ENCODE results near the gene CASS4.

The CASS4 gene

GRCh38 chr20:56443654-56444540 is 31.8 kb downstream of the CASS4 start:
- H3K27me3 ChIP-seq (ENCODE audit: control insufficient read depth, insufficient read depth, low read length), result no peaks in the 10 kb centered on the region
- no CpG with 5 or more reads among the region's 27 CpGs for WGBS (ENCODE audit: insufficient coverage, insufficient read length)
- no peak overlapping the region for H3K4me3 ChIP-seq (ENCODE audit: low read length)
- no peaks in the 10 kb centered on the region; the same call in 1 of the 2 replicates for H3K4me1 ChIP-seq (ENCODE audit: control insufficient read depth, insufficient read depth, low read length)
- DNase-seq (ENCODE audit: low read depth, low spot score), result no peak
- H3K9me3 ChIP-seq (ENCODE audit: control insufficient read depth, insufficient read depth, low read length), result no peaks in the 10 kb centered on the region
- H3K27ac ChIP-seq (ENCODE audit: low read length), result no peak overlapping the region
- no peaks in the 10 kb centered on the region for H3K36me3 ChIP-seq (ENCODE audit: control insufficient read depth, insufficient read depth, low read length)

GRCh38 chr20:56445130-56445529 is 33.1 kb downstream of the CASS4 start:
- H3K4me1 ChIP-seq (ENCODE audit: control insufficient read depth, insufficient read depth, low read length), result no peaks in the 10 kb centered on the region; the same call in 1 of the 2 replicates

GRCh38 chr20:56445540-56445939 is 33.5 kb downstream of the CASS4 start:
- no peaks in the 10 kb centered on the region for H3K27me3 ChIP-seq (ENCODE audit: control insufficient read depth, insufficient read depth, low read length)
- no peaks in the 10 kb centered on the region for H3K36me3 ChIP-seq (ENCODE audit: control insufficient read depth, insufficient read depth, low read length)
- no peak for DNase-seq (ENCODE audit: low read depth, low spot score)
- no CpG with 5 or more reads among the region's 16 CpGs for WGBS (ENCODE audit: insufficient coverage, insufficient read length)
- no peak overlapping the region for H3K4me3 ChIP-seq (ENCODE audit: low read length)
- no peaks in the 10 kb centered on the region for H3K9me3 ChIP-seq (ENCODE audit: control insufficient read depth, insufficient read depth, low read length)
- no peak overlapping the region for H3K27ac ChIP-seq (ENCODE audit: low read length)
- no peaks in the 10 kb centered on the region; the same call in 1 of the 2 replicates for H3K4me1 ChIP-seq (ENCODE audit: control insufficient read depth, insufficient read depth, low read length)

More at GRCh38 chr20:56445130-56445529, 33.1 kb downstream of the CASS4 start:
- H3K27me3 ChIP-seq (ENCODE audit: control insufficient read depth, insufficient read depth, low read length), result no peaks in the 10 kb centered on the region
- 100% methylated on average over 1 of the region's 3 CpGs for whole genome bisulfite sequencing (ENCODE audit: insufficient coverage, insufficient read length)
- H3K36me3 ChIP-seq (ENCODE audit: control insufficient read depth, insufficient read depth, low read length), result no peaks in the 10 kb centered on the region
- H3K4me3 ChIP-seq (ENCODE audit: low read length), result no peak overlapping the region
- DNase-seq (ENCODE audit: low read depth, low spot score), result no peak
- no peak overlapping the region for H3K27ac ChIP-seq (ENCODE audit: low read length)
- no peaks in the 10 kb centered on the region for H3K9me3 ChIP-seq (ENCODE audit: control insufficient read depth, insufficient read depth, low read length)

- Histone ChIP-seq H3K27me3 (ENCODE audit: control insufficient read depth, insufficient read depth, low read length) (no peaks in the 10 kb centered on the region), H3K4me1 (ENCODE audit: control insufficient read depth, insufficient read depth, low read length) (no peaks in the 10 kb centered on the region; the same call in 1 of the 2 replicates), H3K4me3 (ENCODE audit: low read length) (no peak overlapping the region), H3K27ac (ENCODE audit: low read length) (no peak overlapping the region), H3K9me3 (ENCODE audit: control insufficient read depth, insufficient read depth, low read length) (no peaks in the 10 kb centered on the region), H3K36me3 (ENCODE audit: control insufficient read depth, insufficient read depth, low read length) (no peaks in the 10 kb centered on the region)
- no peak for DNase-seq (ENCODE audit: low read depth, low spot score)
Measured at GRCh38 chr20:56447227-56447626, 35.2 kb downstream of the CASS4 start.

GRCh38 chr20:56449459-56449858 is 37.4 kb downstream of the CASS4 start:
- Histone ChIP-seq H3K4me3 (ENCODE audit: low read length) (no peak overlapping the region), H3K36me3 (ENCODE audit: control insufficient read depth, insufficient read depth, low read length) (no peaks in the 10 kb centered on the region), H3K27me3 (ENCODE audit: control insufficient read depth, insufficient read depth, low read length) (no peaks in the 10 kb centered on the region), H3K27ac (ENCODE audit: low read length) (no peak overlapping the region), H3K9me3 (ENCODE audit: control insufficient read depth, insufficient read depth, low read length) (no peaks in the 10 kb centered on the region), H3K4me1 (ENCODE audit: control insufficient read depth, insufficient read depth, low read length) (no peaks in the 10 kb centered on the region; the same call in 1 of the 2 replicates)
- no CpG with 5 or more reads among the region's 5 CpGs for WGBS (ENCODE audit: insufficient coverage, insufficient read length)
- no peak for DNase-seq (ENCODE audit: low read depth, low spot score)

GRCh38 chr20:56451056-56451765 is 39.2 kb downstream of the CASS4 start:
- DNase-seq (ENCODE audit: low read depth, low spot score), result no peak
- no CpG with 5 or more reads among the region's 13 CpGs for WGBS (ENCODE audit: insufficient coverage, insufficient read length)
- H3K27me3 ChIP-seq (ENCODE audit: control insufficient read depth, insufficient read depth, low read length), result no peaks in the 10 kb centered on the region

GRCh38 chr20:56453352-56453751 is 41.3 kb downstream of the CASS4 start:
- DNase-seq (ENCODE audit: low read depth, low spot score), result no peak
- H3K4me3 ChIP-seq (ENCODE audit: low read length), result no peak overlapping the region
- no CpG with 5 or more reads among the region's 5 CpGs for WGBS (ENCODE audit: insufficient coverage, insufficient read length)
- H3K27ac ChIP-seq (ENCODE audit: low read length), result no peak overlapping the region
- no peaks in the 10 kb centered on the region for H3K9me3 ChIP-seq (ENCODE audit: control insufficient read depth, insufficient read depth, low read length)
- no peaks in the 10 kb centered on the region for H3K4me1 ChIP-seq (ENCODE audit: control insufficient read depth, insufficient read depth, low read length)
- no peaks in the 10 kb centered on the region for H3K36me3 ChIP-seq (ENCODE audit: control insufficient read depth, insufficient read depth, low read length)
- no peaks in the 10 kb centered on the region; the same call in 1 of the 2 replicates for H3K27me3 ChIP-seq (ENCODE audit: control insufficient read depth, insufficient read depth, low read length)

More at GRCh38 chr20:56451056-56451765, 39.2 kb downstream of the CASS4 start:
- H3K36me3 ChIP-seq (ENCODE audit: control insufficient read depth, insufficient read depth, low read length), result no peaks in the 10 kb centered on the region
- no peaks in the 10 kb centered on the region for H3K9me3 ChIP-seq (ENCODE audit: control insufficient read depth, insufficient read depth, low read length)
- no peak overlapping the region for H3K27ac ChIP-seq (ENCODE audit: low read length)
- no peaks in the 10 kb centered on the region; the same call in 1 of the 2 replicates for H3K4me1 ChIP-seq (ENCODE audit: control insufficient read depth, insufficient read depth, low read length)
- H3K4me3 ChIP-seq (ENCODE audit: low read length), result no peak overlapping the region

DNA sequence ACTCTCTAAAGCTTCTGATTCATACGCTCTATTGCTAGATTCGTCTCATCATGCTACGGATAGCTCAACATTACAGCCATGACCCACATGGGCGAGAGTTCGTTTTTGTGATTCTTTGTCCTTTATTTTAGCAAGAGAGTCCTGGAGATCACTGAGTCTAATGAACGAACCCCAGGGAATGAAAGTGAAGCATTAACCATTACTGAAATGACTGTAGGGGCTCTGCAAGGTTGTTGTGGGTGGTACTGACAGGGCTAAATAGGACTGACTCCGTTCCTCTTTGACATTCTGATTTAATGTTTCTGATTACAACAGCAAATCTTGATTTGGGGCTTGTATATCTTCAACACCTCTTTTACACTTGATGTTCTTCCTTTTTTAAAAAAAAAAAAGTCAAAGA is 42.7 kb downstream of the CASS4 start:
- Histone ChIP-seq H3K9me3 (ENCODE audit: control insufficient read depth, insufficient read depth, low read length) (no peaks in the 10 kb centered on the region), H3K4me3 (ENCODE audit: low read length) (no peak overlapping the region), H3K27ac (ENCODE audit: low read length) (no peak overlapping the region), H3K36me3 (ENCODE audit: control insufficient read depth, insufficient read depth, low read length) (no peaks in the 10 kb centered on the region), H3K4me1 (ENCODE audit: control insufficient read depth, insufficient read depth, low read length) (no peaks in the 10 kb centered on the region), H3K27me3 (ENCODE audit: control insufficient read depth, insufficient read depth, low read length) (no peaks in the 10 kb centered on the region; the same call in 1 of the 2 replicates)
- no peak for DNase-seq (ENCODE audit: low read depth, low spot score)
- no CpG with 5 or more reads among the region's 7 CpGs for WGBS (ENCODE audit: insufficient coverage, insufficient read length)

DNA sequence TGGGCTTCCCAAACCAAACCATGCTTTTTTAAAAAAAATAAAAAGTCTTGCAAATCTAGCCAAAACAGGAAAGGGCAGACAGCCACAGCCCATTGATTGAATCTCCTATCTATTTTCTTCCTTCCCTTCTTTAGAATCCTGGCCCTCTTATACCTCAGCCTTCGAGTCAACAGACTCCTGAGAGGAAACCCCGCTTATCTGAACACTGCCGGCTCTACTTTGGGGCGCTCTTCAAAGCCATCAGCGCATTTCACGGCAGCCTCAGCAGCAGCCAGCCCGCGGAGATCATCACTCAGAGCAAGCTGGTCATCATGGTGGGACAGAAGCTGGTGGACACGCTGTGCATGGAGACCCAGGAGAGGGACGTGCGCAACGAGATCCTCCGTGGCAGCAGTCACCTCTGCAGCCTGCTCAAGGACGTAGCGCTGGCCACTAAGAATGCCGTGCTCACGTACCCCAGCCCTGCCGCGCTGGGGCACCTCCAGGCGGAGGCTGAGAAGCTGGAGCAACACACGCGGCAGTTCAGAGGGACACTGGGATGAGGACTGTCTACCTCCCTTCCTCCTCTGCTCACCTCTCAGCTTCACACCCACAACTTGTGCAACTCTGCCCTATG is 46.3 kb downstream of the CASS4 start:
- Histone ChIP-seq H3K4me1 (ENCODE audit: control insufficient read depth, insufficient read depth, low read length) (no peaks in the 10 kb centered on the region), H3K27me3 (ENCODE audit: control insufficient read depth, insufficient read depth, low read length) (peaks cover 1% of the 10 kb centered on the region; the same call in 1 of the 2 replicates), H3K9me3 (ENCODE audit: control insufficient read depth, insufficient read depth, low read length) (no peaks in the 10 kb centered on the region), H3K36me3 (ENCODE audit: control insufficient read depth, insufficient read depth, low read length) (no peaks in the 10 kb centered on the region), H3K4me3 (ENCODE audit: low read length) (no peak overlapping the region), H3K27ac (ENCODE audit: low read length) (no peak overlapping the region)
- no peak for DNase-seq (ENCODE audit: low read depth, low spot score)
- WGBS (ENCODE audit: insufficient coverage, insufficient read length), result no CpG with 5 or more reads among the region's 22 CpGs

DNA sequence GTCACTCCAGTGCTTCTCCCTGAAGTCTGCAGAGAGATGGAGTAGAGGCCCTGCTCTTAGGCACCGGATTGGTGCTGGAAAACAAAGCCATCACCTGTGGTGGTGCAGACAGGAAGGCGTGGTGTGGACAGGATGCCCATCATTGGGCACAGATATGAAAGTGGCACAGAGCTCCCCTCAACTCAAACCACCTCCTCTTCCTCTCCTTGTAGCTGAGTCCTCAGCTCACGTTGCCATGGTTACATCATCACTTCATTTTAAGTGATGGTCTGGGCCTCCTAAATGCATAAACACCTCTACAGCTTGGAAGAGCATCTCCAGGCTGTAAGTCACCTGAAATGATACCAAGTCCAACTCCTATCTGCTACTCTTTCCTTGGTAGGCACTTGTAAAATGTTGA is 48.4 kb downstream of the CASS4 start:
- H3K36me3 ChIP-seq (ENCODE audit: control insufficient read depth, insufficient read depth, low read length), result no peaks in the 10 kb centered on the region
- WGBS (ENCODE audit: insufficient coverage, insufficient read length), result no CpG with 5 or more reads among the region's 3 CpGs

More for the DNA sequence above, 48.4 kb downstream of the CASS4 start:
- H3K4me1 ChIP-seq (ENCODE audit: control insufficient read depth, insufficient read depth, low read length), result no peaks in the 10 kb centered on the region
- H3K27ac ChIP-seq (ENCODE audit: low read length), result no peak overlapping the region
- peaks cover 1% of the 10 kb centered on the region; the same call in 1 of the 2 replicates for H3K27me3 ChIP-seq (ENCODE audit: control insufficient read depth, insufficient read depth, low read length)
- no peak for DNase-seq (ENCODE audit: low read depth, low spot score)
- H3K4me3 ChIP-seq (ENCODE audit: low read length), result no peak overlapping the region
- no peaks in the 10 kb centered on the region for H3K9me3 ChIP-seq (ENCODE audit: control insufficient read depth, insufficient read depth, low read length)

Measured in iPS DF 6.9 (cell line).